OCI-LY1 (cell line): Measurements from ENCODE around the gene RAB25.

ENCODE experiments used
- EZH2 ChIP-seq: fragments of 200-600 bp; sonication (generic), shearing (Covaris generic); IDR thresholded peaks from 2 replicates; pipeline ENCODE4 v1.8.0; 2017; ENCODE audit warnings: borderline replicate concordance, mixed run types, mild to moderate bottlenecking, antibody characterized with exemption, low read length, moderate library complexity, mixed read lengths
- TF ChIP-seq, protein P1 (sequence below): fragments of 200-600 bp; sonication (generic), shearing (Covaris generic); IDR thresholded peaks from 2 replicates; pipeline ENCODE4 v1.5.1; 2017; ENCODE audit warnings: mild to moderate bottlenecking, antibody characterized with exemption, low read length, moderate library complexity, mixed read lengths

- TF ChIP-seq, protein P1, sequence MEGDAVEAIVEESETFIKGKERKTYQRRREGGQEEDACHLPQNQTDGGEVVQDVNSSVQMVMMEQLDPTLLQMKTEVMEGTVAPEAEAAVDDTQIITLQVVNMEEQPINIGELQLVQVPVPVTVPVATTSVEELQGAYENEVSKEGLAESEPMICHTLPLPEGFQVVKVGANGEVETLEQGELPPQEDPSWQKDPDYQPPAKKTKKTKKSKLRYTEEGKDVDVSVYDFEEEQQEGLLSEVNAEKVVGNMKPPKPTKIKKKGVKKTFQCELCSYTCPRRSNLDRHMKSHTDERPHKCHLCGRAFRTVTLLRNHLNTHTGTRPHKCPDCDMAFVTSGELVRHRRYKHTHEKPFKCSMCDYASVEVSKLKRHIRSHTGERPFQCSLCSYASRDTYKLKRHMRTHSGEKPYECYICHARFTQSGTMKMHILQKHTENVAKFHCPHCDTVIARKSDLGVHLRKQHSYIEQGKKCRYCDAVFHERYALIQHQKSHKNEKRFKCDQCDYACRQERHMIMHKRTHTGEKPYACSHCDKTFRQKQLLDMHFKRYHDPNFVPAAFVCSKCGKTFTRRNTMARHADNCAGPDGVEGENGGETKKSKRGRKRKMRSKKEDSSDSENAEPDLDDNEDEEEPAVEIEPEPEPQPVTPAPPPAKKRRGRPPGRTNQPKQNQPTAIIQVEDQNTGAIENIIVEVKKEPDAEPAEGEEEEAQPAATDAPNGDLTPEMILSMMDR, result no peak
- no peak for TF ChIP-seq EZH2
Observed at GRCh38 chr1:156069490-156070455, 8.8 kb downstream of the RAB25 start.
